GM12872 (cell line): ENCODE data around the gene GATA5.

Experiments used
- CTCF ChIP-seq: IDR thresholded peaks from 3 replicates; pipeline ENCODE4 v1.5.1; 2011; ENCODE audit warnings: low read depth, mild to moderate bottlenecking, low read length, moderate library complexity; ENCODE audit not compliant: insufficient read depth

Gene GATA5

GRCh38 chr20:62504323-62504722, 28.5 kb upstream of the GATA5 start:
- no peak for TF ChIP-seq CTCF

DNA sequence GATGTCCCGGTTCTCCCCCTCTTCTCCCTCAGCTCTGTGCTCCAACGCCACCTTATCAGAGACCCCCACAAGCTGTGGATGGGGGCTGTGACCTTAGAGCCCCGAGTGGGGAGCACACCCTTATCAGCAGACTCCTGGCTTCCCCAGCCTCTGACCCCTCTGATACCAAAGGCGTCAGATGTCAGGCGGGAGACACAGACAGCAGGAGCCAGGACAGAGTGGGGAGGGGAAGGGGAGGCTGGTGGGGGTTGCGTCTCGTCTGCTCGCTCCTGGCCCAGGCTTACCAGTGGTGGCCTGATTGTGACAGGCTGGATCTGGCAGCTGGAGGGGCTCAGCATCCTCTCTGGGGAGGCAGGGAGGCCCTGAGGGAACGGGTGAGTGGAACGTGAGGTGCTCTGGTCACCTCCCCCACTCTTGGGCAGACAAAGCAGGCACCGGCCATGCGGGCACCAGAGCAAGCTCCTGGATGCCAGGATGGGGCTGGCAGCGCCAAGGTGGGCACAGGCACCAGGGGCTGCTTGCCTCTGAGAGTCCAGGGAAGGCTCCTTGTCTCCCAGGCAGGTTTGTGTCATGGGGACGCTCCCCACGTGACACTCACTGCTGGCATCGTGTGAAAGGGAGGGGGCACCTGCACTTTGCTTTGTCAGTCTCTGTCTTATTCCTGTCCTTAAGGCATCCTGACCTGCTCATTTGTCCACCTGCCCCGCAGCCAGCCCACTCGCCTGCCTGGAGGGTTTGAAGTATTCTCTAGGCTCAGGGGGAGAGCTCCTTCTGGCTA, 27.8 kb upstream of the GATA5 start:
- TF ChIP-seq CTCF, result no peak

GRCh38 chr20:62502496-62503095, 26.8 kb upstream of the GATA5 start:
- TF ChIP-seq CTCF, result no peak

GRCh38 chr20:62501801-62502495, 26.2 kb upstream of the GATA5 start:
- no peak for TF ChIP-seq CTCF

- TF ChIP-seq CTCF, result peak; percentile 87
Measured at GRCh38 chr20:62500237-62500864, 24.6 kb upstream of the GATA5 start.

- no peak for TF ChIP-seq CTCF
Measured at GRCh38 chr20:62499758-62500236, 24.0 kb upstream of the GATA5 start.

GRCh38 chr20:62498874-62499273, 23.1 kb upstream of the GATA5 start:
- TF ChIP-seq CTCF, result no peak
